ENCODE measurements around the gene SSH3.

DNA sequence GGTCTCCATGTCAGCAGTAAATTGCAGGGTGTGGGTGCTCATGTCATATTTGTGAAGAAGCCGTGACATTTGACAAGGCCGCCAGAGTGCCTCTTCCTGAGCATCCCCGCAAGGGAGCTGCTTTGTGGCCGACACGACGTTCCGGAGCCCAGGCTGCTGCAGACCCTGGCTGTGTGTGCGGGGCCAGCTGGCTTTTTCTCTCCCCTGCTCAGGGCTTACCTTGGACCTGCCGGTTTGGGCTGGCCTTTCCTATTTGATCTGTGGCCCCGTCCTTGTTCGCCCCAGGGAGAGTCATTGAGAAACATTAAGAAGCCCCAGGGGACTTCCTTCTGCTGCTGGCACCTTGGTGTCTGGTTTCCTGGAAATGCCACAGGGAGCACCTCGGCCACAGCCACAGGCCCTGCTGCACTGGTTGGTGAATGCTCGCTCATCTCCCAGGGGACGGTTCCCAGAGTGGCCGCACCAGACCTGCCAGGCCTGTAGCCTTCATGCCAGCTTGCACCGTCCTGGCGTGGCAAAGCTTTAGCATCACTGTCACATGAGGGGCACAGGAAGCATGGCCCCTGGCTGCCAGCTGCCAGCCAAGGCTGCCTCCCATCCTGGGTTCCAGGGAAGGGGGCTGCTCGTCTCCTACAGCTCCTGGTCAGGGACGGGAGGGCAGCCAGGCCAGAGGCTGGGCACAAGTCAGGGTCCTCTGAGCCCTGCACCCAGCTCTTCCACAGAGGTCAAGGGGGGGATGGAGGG lies 31.6 kb upstream of the SSH3 start:
- TF ChIP-seq POLR2A (IDR thresholded peaks at IDR 0.05) = no peak
- TF ChIP-seq, protein P1, sequence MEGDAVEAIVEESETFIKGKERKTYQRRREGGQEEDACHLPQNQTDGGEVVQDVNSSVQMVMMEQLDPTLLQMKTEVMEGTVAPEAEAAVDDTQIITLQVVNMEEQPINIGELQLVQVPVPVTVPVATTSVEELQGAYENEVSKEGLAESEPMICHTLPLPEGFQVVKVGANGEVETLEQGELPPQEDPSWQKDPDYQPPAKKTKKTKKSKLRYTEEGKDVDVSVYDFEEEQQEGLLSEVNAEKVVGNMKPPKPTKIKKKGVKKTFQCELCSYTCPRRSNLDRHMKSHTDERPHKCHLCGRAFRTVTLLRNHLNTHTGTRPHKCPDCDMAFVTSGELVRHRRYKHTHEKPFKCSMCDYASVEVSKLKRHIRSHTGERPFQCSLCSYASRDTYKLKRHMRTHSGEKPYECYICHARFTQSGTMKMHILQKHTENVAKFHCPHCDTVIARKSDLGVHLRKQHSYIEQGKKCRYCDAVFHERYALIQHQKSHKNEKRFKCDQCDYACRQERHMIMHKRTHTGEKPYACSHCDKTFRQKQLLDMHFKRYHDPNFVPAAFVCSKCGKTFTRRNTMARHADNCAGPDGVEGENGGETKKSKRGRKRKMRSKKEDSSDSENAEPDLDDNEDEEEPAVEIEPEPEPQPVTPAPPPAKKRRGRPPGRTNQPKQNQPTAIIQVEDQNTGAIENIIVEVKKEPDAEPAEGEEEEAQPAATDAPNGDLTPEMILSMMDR (IDR thresholded peaks at IDR 0.05) = no peak
